ENCODE data around the gene VWF.

VWF gene

DNA sequence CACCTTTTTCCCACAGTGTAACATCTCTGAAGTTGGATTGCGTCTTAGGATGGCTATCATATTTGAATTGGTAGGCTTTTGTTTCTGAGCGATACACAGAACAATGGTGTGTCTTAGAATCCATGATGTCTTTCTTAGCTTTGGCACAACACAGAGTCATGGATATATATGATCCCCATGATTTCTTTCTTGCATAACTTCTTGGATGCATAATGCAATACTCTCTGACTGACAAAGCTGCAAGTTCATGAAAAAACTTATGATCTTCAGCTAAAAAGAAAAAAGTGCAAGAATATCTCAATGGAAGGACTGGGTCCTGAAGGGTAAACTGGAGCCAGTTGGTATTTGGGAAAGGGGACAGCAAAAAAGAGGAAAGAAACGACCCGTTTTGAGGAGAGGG, 48.1 kb downstream of the VWF start:
- no peak for DNase-seq

DNA sequence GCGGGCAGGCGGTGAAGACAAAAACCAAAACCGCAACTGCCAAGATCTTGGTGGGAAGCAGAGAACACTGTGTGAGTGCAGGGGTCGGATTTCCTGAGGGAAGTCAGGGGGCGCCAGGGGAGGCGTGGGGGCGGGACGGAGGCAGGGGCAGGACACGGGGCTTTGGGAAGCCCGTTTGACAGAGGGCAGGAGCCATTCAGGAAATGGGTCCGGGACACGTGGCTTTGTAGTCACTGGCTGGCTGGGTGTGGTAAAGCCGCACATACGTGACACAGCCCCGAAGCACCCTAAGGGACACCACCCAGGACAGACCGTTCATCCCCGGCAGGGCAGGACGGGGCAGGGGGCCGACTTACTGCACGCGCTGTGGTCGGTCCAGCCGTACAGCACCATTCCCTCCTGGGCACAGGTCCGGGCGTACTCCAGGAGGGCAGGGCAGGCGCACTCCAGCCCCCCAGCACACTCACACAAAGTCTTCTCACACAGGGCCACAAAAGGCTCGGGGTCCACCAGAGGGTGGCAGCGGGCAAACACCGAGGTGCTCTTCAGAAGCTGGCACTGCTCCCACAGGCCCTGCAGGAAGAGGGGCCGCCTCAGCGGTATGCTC, 49.4 kb downstream of the VWF start:
- peak; percentile 41 to 68 for DNase-seq

DNA sequence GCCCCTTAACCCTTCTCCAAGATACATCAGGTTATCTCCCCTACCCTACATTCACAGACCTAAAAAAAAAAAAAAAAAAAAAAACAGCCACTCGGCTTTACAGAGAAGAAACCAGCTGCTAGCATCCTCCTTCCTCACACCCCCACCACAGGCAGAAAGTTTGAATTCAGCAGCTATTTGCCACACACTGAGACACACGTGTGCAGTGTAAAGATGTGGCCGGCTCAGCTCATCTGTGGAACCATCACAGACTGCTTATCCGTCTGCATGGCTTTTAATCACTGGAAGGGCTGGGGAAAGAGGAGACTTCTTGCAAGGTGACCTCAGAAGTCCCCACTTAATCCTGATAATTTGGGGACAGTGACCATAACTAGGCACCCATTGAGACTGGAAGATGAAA, 50.0 kb downstream of the VWF start:
- DNase-seq: no peak

DNA sequence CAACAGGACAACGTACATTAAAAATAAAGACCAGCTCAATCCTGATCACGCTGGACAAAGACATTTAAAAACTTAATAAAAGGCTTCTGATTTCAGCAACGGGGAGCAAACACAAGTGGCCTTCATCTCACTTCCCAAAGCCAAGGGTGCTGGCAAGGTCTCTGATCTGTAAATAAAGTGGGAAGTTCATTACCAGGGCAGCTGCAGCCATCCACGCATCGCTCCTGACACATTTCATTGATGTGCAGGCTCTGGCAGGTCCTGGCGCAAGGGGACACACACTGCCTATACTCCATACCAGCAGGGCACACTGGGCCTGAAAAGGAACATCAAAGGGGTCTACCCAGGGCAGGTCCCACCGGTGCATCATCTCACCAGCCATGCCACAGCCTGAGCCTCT, 51.0 kb downstream of the VWF start:
- no peak for DNase-seq

DNA sequence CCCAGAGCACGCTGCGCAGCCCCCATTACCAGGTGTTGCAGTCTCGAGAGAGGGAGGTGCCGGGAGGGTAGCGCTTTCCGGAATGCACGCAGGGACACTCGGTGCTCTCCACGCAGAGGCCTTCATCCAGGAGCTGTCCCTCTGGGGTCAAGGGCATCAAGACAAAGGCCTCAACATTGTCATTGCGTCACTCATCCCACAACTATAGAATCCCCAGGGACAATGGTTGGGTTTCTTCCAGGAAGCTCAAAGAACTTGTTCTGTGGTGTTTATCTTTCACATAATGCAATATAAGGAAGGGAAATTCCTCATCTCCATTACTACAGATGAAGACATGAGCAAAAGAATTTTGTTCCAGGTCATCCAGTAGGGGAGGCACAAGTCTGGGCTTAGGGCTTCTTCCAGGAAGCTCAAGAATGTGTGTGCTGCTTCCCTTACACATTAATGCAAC, 52.1 kb downstream of the VWF start:
- peak in 1 of 2 donors; percentile 55 for DNase-seq

DNA sequence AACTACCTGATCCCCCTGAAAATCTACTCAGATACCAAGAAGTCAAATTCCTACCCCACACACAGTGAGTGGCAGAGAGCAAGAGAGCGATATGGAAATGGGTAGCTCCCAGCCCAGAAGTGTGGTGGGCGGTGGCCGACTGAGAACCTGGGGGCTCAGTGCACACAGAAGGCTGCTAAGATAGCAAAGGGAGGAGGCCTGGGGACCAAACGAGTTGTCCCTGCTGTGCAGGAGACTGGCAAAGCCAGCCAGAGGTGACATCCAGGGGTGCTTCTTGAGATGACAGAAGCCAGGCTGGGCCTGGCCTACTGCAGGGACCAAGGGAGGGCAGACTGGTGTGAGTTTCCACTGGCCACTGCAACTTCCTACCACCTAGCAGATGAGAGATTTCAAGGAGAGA, 52.9 kb downstream of the VWF start:
- DNase-seq: no peak

DNA sequence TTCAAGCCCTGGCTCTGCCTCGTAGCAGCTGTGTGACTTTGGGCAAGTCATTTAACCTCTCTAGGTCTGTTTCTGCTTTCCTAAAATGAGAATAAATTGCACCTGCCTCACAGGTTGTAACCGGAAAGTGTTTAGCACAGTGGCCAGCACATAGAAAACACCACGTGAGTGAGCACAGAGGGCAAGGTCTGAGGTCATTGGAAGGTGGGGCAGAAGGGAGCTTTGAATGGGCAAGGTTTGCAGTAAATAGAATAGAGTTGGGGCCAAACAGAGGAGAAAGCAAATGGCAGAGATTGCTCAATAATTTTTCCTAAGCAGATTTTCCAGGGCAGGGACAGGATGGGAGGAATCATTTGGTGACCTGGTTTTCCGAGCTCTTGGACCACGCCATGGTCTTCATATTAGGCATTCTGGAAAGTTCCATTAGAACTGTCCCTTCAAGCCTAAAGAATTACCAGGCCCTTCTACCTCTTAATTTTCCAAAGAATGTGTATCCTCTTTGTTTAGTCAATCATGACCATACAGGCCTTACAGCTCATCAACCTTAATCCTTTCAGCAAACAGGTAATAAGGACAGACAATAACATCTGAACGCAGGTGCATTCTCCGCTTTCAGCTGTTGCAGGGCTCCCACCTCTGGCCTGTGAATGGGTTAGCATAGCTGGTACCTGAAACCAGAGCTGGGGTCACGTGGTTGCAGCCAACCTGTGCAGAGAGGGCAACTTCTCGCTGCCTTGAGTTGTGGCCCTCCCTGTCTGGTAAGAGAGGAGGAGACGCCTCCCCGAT, 53.8 kb downstream of the VWF start:
- DNase-seq: no peak

DNA sequence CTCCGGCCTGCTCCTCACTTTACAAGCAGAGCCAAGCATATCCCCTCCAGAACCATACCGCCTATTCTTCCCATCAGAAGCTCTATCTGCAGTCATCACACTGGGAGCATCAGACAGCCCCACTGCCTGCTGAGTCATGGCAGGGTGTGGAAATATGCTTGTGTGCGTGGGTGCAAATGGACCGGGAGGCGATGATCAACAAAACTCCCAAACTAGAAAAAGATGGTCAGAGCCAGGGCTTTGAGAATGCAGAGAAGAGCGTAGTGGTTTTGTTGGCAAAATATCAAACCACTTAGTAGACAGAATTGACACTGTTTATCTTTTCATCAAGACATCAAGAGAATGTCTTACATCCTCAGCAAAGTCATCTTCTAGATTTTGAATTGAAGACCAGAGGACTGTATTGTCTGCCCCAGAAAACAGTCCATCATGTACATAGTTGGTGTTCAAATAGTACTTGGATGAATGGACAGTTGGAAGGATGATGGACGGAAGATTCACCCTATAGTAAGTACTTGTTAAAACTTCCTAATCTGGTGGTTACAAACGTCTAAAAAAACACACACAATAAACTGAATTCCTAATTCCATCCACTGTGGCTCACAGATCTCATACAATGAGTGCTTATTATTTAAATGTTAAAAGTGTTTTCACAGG, 54.9 kb downstream of the VWF start:
- peak; percentile 89 to 91 for DNase-seq

DNA sequence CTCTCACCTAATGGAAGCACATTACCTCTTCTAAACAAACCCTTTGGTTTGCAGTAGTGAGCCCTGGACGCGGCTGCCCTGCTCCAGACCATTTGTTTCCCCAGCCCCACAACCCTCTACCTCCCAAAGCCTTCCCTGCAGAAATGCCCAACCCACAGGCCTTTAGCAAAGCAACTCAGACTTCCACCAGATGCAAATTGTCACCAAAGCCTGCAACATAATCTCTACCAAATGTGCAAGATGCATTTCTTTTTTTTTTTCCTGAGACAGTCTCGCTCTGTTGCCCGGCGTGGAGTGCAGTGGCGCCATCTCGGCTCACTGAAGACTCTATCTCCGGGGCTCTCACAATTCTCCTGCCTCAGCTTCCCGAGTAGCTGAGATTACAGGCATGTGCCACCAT, 56.2 kb downstream of the VWF start:
- no peak for DNase-seq

DNA sequence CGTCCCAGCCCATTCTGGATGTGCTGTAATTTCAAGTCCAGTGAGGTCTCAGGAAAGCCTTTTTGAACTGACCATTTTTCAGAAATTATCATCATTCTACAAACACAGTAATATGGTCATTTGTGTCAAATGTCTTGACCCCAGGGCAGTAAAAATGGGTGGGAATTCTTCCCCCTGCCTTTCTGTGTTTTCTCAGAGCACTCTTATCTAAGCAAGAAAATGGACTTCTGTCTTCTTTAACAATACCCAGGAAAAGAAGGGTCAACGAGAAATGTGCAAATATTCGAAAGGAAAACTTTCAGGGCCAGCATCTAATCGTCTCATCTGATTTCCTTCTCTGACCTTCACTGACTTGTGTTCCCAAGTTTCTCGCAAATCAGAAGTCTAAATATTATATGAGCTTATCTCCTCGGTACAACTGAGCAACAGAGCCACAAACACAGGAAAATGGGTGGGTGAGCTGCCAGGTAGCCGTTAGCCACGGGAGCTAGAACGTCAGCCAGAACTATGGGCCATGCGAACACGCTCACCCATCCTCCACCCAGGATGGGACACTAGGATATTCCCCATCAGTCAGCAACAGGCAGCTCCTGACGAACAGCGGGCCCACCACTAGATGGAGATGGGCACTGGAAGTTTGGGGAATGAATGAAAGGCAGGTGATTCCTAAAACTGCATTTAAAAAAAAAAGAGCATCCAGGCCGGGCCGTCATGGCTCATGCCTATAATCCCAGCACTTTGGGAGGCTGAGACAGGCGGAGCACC, 57.1 kb downstream of the VWF start:
- no peak for DNase-seq

DNA sequence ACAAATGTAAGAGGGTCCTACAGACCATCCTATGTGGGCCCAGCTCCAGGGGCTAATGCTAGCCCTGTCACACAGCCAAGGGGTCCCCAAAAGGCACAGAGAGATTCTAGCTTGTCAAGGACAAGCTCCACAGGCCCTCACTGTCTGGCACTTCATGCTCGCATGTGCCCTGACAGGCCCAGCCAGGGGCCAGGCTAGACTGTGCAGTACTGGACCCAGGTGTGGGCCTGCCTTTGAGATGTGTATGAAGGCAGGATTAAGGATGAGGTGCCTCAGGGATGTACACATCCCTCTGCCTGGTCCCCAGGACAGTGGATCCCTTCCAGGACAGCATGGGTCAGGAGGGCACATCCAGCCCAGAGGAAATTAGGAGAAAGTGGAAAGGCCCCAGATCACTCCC, 57.8 kb downstream of the VWF start:
- no peak for DNase-seq

DNA sequence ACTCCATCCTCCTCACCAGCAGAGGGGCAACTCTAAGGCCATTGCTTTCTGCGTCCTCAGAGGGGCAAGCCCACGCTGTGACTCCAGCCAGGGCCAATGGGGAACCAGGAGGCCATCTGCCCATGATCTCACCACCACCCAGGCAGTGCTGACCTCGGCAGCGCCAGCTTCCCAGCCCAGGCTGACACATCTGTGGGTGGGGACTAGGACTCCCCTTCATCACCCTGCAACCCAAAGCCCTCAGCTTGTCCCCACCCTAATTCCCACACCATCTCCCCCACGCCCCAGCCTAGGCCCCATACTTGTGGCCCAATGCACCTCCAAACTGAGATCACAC, 58.6 kb downstream of the VWF start:
- DNase-seq: peak; percentile 83 to 97

DNA sequence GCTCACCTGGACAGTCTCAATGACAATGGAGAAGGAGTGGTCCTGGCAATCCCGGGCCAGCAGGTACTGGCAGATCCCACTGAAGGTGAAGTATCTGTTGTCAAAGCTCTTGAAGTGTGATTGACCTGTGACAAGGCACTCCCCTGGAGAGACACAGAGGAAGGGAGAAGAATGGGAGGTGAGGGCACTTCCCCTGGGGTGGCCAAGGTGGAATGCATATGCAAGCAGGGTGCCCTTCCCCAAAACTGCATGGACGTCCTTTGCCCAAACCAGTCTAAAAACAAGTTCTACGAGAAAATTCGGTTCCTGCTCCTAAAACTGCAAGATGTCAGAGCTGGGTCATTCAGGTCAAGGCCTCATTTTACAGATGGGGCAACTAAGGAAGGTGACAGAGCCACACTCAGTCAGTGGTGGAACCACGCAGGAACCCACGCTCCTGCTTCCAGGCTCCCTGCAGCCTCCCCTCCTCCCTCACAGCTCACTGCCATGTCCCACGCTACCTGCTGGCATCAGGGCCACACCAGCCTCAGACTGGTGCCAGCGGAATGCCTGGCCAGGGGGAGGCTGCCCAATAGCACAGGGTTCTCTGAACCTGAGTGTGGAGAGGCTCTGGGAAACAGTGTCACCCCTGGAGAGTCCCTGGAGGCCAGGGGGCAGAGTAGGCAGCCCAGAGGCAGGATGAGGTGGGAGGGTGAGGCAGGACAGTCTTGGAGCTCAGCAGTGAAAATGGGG, 59.2 kb downstream of the VWF start:
- peak in 1 of 2 donors; percentile 44 for DNase-seq

DNA sequence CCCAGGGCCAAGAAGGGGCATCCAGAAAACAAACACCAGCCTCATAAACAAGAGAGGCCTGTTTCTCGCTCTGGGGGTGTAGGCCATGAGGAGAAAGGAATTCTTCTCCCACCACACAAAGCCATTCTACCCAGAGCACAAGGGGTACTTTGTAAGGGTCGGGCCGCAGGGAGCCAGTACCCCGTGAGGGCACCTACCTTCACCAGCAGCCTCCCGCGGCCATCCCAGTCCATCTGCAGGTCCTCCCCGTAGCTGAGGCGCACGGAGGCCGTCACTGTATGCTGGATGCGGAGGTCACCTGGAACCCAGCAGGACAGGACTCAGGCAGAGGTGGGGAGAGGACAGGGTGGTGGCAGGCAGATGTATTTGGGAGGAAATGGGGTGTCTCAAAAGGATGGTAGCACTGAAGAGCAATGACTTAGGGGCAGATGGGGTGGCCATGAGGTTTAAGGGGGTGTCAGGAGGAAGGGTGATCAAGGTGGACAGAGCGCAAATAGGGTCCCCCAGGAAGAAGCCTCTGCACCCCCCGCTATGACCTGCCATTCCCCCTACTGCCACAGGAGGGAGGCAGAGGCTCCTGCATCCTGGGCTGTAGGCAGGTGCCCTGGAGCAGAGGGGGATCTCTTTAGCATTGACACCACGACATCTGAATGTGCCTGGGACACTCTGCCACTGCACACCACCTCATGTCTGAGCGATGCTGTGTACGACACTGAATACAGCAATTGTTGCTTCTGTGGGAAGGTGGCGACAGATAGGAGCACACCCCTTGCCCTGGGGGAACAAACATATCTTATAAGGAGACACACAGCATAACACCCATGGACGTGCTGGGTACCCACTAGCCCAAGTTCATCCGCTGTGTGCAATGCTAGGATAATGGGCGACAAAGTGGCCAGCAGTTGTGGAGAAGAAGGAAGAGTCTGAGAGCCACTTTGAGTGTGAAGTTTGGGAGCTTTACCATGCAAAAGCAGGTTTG, 61.4 kb downstream of the VWF start:
- peak in 1 of 2 donors; percentile 61 for DNase-seq

DNA sequence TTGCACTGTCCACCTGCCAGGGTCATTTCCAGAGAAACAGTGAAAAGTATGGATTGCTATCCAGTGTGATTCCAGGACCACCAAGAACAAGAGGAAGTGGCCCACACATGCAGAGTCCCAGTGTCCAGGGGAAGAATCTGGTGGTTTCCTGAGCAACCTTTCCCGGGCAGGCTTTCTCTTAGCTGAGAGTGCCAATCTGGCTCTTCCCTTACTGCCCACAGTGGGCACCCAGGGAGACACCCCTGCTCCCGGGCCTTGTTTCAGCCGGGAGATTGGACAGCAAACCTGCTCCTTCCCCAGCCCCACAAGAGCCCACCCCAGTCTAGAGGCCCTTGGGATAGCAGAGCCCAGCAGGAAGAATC, 62.1 kb downstream of the VWF start:
- peak in 1 of 2 donors; percentile 56 for DNase-seq

DNA sequence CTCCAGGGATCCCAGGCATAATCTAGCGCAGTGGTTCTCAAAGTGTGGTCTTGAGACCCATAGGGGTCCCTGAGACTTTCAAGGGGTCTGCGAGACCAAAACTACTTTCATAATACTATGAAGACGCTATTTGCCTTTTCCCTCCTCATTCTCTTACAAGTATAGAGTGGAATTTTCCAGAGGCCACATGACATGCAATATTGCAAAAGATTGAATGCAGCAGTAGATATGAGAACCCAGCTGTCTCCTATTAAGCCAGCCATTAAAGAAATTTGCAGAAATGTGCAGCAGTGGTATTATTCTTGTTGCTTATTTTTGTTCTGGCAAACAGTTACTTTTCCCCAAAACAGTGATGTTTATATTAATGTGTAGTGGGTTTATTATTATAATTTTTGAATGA, 62.8 kb downstream of the VWF start:
- DNase-seq: peak in 1 of 2 donors; percentile 18

DNA sequence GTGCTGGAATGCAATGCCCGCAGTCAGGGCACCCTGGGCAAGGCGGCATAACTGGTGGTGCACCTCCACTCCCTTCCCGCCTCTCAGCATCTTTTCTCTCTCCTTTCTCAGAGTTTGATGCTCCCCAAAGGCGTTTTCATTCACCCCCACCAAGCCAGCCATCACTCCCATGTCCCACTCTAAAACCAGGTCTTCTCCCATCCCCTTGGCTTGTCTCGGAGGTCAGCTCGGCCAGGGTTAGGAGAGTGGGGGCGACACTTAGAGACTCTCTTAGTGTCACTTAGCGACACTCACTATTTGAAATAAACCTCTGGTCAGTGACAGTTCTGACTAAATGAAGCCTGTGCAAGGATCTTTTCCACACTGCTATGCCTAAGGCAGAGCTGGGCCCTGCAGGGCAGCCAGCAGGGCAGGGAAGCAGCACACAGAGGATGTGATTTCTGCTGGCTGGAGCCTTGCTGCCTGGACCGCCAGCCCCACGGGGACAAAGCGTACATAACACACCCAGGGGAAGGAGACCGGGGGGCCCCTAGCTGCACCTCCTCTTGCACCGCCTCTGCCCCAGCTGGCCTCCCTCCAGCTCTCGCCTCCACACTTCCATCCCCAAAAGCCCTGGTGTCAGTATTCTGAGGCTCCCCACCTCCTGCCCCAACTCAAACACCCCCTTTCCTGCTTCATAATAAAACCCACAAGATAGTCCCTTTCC, 64.5 kb downstream of the VWF start:
- no peak for DNase-seq

DNA sequence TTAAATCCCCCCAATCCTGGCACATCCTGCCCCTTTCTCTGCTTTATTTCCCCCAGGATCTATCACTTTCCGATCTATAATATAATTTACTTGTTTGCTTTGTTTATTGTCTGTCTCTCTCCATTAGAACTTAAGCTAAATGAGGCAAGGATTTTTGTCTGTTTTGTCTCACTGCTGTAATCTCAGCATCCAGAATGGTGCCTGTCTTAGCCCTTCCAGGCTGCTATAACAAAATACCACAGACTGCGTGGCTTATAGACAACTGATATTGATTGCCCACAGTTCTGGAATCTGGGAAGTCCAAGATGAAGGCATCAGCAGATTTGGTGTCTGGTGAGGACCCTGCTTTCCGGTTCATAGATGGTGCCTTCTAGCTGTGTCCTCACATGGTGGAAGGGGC, 65.2 kb downstream of the VWF start:
- DNase-seq: no peak

DNA sequence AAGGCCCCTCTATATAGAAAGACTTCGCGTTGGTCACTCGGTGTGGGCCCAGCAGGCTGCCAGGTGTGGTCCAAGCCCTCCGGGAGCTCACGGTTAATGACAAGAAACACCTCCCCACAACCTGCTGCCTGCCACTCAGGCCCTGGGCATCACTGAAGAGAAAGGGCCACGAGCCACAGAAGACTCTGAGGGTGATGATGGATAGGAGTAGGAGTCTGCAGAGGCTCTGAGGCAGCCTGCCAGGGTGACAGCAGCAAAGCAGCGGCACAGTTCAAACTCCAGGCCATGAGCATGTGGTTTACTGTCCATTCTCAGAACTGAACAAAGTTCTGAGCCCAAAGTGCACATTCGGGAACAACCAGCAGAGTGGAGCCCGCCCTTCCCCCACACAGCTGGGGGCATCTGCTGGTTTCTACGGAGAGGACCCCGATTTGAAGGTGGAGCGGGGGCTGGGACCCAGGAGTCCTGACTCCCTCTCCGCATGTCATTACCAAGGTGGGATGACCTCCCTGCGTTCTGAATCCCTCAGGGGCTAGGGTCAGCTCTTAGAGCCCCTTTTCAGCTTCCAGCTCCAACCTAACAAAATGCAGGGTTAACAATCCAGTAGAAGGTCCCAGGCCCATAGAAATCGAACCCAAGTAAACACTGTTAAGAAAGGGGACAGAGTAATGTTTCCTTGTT, 65.8 kb downstream of the VWF start:
- no peak for DNase-seq

DNA sequence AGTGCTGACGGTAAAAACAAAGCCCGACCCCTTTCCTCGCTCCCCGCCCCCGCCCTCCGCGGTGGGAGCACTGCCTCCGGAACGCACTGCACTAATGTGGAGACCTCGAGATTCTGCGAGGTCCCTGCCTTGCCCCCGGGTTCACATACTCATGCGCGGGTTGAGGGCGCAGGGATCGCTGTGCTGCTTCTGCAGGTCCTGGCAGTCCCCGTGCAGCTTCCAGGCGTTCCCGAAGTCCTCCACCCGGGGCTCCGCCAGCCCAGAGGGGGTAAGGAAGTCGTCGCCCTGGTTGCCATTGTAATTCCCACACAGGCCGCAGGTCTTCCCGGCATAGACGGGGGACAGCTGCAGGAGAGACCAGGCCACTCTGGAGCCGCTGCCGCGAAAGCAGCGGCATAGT, 66.8 kb downstream of the VWF start:
- no peak for DNase-seq
